ENCODE data around the gene SGMS1. TPM values are rescaled to one million over a fixed set of nuclear protein-coding genes. Genes with fewer than 3 reads are reported as not detected.

SGMS1 gene
- total RNA-seq, 1 donor from 2014 or later, result 18.6 TPM

DNA sequence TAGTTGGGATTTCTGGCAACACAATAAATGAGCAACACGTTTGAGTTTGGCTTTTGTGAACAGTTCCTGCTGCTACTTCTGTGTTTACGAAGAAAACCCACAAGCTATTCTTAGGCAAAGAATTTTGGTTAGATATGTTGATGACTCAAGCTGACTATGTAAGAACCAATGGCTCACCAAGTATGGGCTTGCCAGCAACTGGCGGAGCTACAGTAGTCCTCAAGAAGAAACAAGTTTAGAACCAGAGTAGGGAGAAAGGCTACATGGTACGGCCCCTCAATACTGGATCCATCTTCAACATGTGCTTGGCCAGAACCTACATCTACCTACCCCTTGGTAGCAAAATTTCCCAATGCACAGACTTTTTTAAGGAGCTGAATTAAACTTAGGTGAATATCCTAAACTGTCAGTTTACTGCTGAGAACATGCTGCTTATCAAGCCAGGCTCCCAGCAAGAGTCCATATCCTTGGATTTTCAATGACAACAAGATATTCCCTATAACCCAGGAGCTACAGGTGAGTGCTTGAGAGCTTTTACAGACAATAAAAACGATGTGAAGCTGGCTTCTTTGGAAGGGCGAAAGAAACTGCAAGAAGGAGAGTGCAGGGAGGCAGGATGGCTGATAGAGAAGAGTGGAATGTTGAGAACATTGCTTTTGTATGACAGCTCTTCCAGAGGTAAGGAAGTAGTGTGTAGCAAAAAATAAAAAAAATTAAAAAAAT, 298.1 kb downstream of the SGMS1 start:
- Mint-ChIP-seq H3K9me3 (no peaks in the 10 kb centered on the region), H3K4me3 (peak overlapping the region; percentile 79), H3K27me3 (ENCODE audit: insufficient read depth) (no peaks in the 10 kb centered on the region), H3K27ac (peak overlapping the region; percentile 19), H3K36me3 (ENCODE audit: low read depth) (peaks cover 21% of the 10 kb centered on the region), H3K4me1 (ENCODE audit: low read depth) (peaks cover 74% of the 10 kb centered on the region)
- intact Hi-C loops (cut with micrococcal nuclease), result loop anchor here (1.0 to 5.0 kb wide), 7 partner anchors 8 to 311 kb away; partner anchors contain the start of gene SGMS1
- peak; percentile 15 for DNase-seq (ENCODE audit: low spot score)

DNA sequence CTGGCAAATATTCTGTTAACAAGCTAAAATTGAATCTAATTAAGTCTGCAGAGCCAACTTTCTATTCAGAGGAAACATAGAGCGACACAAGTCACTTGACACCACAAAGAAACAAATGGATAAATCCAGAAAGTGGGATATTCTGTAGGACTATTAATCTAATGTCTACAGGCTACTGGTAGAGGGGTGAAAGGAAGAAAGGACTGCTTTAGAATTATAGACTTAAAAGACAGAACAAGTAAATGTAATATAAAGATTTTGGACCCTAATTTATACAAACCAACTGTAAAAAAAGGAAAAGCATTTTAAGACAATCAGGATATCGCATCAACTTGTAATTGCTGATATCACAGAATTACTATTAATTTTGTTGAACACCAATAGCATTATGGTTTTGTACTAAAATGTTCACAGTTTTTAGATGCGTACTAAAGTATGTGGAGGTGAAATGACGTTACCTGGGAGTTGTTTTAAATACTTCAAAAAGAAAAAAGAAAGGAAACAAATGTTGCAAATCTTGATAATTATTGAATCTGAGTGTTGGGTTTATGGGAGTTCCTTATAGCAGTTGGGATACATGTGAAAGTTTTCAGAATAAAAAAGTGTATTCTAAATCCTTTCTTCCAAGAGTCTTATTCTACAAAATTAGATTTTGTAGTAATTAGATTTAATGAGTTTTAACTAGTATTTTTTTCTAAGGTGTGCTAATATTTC, 298.9 kb downstream of the SGMS1 start:
- Mint-ChIP-seq H3K9me3 (no peaks in the 10 kb centered on the region), H3K4me3 (peak overlapping the region; percentile 2), H3K36me3 (ENCODE audit: low read depth) (peaks cover 26% of the 10 kb centered on the region), H3K4me1 (ENCODE audit: low read depth) (peaks cover 76% of the 10 kb centered on the region), H3K27ac (no peak overlapping the region), H3K27me3 (ENCODE audit: insufficient read depth) (no peaks in the 10 kb centered on the region)
- DNase-seq (ENCODE audit: low spot score), result no peak
- intact Hi-C loops (cut with micrococcal nuclease), result loop anchor here (1.0 to 5.0 kb wide), 6 partner anchors 8 to 312 kb away; partner anchors contain the start of gene SGMS1

DNA sequence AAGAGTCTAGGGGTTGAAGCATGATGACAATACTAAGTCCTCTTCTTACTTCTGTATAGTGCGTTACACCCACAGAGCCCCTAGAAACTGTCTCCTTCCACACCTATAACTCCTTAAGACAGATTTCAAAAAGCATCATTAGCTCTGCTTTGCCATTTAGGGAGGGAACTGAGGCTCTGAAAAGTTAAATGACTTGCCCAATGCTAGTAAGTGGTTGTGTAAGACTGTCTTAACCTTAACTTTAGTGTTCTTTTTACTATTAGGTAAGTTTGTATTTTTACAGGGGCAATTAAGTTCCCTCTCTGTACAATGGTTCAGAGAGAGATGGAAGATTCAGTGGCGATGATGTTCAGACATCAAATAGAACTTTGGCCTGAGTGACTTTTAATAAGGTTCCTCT, 299.7 kb downstream of the SGMS1 start:
- intact Hi-C loops (cut with micrococcal nuclease), result loop anchor here (2.0 kb wide), 2 partner anchors 109 to 313 kb away; no protein-coding TSS in a partner anchor
- Mint-ChIP-seq H3K4me3 (no peak overlapping the region), H3K27me3 (ENCODE audit: insufficient read depth) (no peaks in the 10 kb centered on the region), H3K4me1 (ENCODE audit: low read depth) (peaks cover 79% of the 10 kb centered on the region), H3K9me3 (no peaks in the 10 kb centered on the region), H3K27ac (no peak overlapping the region), H3K36me3 (ENCODE audit: low read depth) (peaks cover 30% of the 10 kb centered on the region)
- DNase-seq (ENCODE audit: low spot score), result no peak

DNA sequence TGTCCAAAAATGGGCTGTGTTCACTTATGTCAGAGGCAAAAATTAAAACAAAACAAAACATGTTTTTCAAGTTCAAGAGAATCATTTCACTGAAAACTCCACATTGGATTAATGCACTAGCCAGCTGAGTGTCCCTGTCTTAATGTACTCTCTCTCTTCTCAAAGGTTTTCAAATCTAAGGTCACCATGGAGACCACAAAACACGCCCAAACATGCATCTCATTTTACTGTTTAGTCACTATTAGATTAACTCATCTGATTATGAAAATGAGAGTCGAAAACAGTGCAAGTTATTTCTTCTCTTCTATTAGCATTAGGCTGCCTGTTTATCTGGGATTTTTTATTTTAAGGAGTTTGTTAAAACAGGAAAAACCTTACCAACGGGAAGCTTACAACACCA, 301.7 kb downstream of the SGMS1 start:
- H3K4me3 Mint-ChIP-seq, result no peak overlapping the region
- DNase-seq (ENCODE audit: low spot score), result no peak
- peaks cover 29% of the 10 kb centered on the region for H3K36me3 Mint-ChIP-seq (ENCODE audit: low read depth)
- intact Hi-C loops (cut with micrococcal nuclease), result no loop called here
- no peaks in the 10 kb centered on the region for H3K9me3 Mint-ChIP-seq
- peaks cover 71% of the 10 kb centered on the region for H3K4me1 Mint-ChIP-seq (ENCODE audit: low read depth)
- H3K27me3 Mint-ChIP-seq (ENCODE audit: insufficient read depth), result no peaks in the 10 kb centered on the region
- no peak overlapping the region for H3K27ac Mint-ChIP-seq

DNA sequence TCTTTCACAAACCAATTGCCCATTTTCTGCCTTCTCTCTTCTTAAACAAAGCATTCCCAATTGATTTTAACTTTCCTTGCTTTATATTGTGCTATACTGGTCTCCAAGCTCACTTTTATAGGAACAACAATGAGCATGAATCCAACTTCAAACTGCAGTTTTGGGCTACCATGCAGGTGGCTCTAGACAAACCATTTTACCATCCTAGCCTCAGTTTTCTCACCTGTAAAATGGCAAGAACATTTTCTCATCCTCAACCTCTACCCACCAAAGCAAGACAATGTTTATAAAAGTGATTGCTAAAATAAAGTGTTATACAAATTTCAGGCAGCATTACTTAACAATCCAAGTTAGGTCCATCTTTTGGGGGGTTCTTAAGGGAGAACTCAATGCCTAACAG, 305.6 kb downstream of the SGMS1 start:
- no peaks in the 10 kb centered on the region for H3K27me3 Mint-ChIP-seq (ENCODE audit: insufficient read depth)
- peaks cover 52% of the 10 kb centered on the region for H3K4me1 Mint-ChIP-seq (ENCODE audit: low read depth)
- H3K36me3 Mint-ChIP-seq (ENCODE audit: low read depth), result peaks cover 28% of the 10 kb centered on the region
- H3K4me3 Mint-ChIP-seq, result no peak overlapping the region
- DNase-seq (ENCODE audit: low spot score), result no peak
- intact Hi-C loops (cut with micrococcal nuclease), result no loop called here
- peaks cover 1% of the 10 kb centered on the region for H3K9me3 Mint-ChIP-seq
- no peak overlapping the region for H3K27ac Mint-ChIP-seq

DNA sequence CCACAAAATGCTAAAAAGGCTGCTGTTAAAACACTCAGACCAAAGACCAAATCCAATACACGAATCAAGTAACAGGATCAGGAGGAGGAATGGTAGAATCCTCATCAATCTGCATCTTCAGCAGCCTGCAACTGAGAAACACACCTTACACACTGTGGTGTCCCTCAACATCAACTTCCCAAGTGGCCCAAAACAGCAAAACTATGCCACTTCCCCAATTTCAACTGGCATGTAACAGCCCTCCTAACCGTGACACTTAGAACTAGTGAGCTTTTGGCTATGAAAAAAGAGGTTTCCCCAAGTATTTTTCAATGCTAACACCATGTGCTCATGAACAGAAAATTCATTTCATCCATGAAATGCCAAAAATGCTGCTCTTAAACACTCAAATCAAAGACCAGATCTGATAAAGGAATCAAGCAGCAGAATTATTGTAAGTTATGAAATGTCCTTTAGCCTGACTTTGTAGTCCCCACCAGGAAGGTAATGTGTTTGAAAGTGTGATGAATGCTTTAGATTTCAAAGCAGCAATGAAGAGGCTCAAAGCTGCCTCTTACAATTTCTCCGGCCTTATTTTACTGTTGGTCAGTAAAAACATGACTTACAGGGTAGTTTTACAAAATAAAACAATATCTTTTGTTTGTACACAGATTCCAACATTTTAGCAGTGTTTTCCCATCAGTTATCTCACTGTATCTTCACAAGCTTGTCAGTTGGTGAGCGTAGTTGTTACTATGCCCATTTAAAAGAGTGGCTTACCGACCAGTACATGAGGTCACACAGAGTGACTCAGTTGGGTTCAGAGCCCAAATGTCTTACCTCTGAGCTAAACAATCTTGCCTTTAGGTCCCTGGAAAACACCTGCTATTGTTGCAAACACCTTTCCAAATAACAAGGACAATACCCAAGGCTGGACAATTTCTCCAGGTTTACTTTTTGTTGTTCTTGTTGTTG, 306.8 kb downstream of the SGMS1 start:
- Mint-ChIP-seq H3K27ac (no peak overlapping the region), H3K27me3 (ENCODE audit: insufficient read depth) (no peaks in the 10 kb centered on the region), H3K4me1 (ENCODE audit: low read depth) (peaks cover 56% of the 10 kb centered on the region), H3K4me3 (no peak overlapping the region), H3K9me3 (peaks cover 9% of the 10 kb centered on the region), H3K36me3 (ENCODE audit: low read depth) (peaks cover 35% of the 10 kb centered on the region)
- DNase-seq (ENCODE audit: low spot score), result no peak
- intact Hi-C loops (cut with micrococcal nuclease), result no loop called here

DNA sequence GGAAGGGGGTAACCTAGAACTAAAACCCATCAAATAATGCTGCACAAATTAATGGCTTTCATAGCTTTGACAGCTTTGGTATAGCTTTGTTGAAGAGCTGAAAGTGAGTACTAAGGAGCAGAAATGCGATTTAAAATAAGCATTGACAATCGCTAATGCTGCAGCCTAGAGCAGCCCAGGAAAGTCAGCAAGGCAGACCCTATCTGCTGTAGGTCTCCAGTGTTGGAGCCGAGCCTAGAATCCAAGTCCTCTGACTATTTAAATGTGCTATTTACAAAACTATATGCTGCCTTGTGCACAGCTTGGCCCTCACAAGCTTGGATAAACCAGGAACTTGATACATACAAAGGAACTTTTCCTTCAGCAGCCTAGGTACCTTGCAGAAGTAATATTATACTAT, 307.6 kb downstream of the SGMS1 start:
- Mint-ChIP-seq H3K36me3 (ENCODE audit: low read depth) (peaks cover 35% of the 10 kb centered on the region), H3K9me3 (peaks cover 9% of the 10 kb centered on the region), H3K27ac (no peak overlapping the region), H3K4me1 (ENCODE audit: low read depth) (peaks cover 48% of the 10 kb centered on the region), H3K27me3 (ENCODE audit: insufficient read depth) (no peaks in the 10 kb centered on the region), H3K4me3 (no peak overlapping the region)
- no peak for DNase-seq (ENCODE audit: low spot score)
- intact Hi-C loops (cut with micrococcal nuclease), result no loop called here

DNA sequence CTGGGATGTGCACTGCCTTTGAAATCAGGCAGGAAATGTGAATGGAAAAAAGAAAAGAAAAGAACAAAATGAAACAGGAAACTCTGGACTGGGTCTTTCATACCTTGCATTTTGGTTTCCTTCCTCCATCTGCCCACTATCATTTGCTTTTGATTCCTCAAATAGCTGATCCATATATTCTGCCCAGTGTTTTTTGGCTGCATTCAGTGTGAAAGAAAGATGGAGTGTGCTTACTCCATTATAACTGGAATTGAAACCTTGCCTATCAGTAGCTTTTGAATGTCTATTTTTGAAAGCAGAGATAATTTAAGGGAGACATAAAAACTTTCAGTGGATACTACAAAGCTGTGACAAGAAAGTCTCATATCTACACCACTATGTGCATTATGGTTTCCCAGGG, 308.3 kb downstream of the SGMS1 start:
- H3K27ac Mint-ChIP-seq, result peak overlapping the region; percentile 61
- peaks cover 43% of the 10 kb centered on the region for H3K4me1 Mint-ChIP-seq (ENCODE audit: low read depth)
- peaks cover 9% of the 10 kb centered on the region for H3K9me3 Mint-ChIP-seq
- no peak overlapping the region for H3K4me3 Mint-ChIP-seq
- H3K36me3 Mint-ChIP-seq (ENCODE audit: low read depth), result peaks cover 38% of the 10 kb centered on the region
- intact Hi-C loops (cut with micrococcal nuclease), result no loop called here
- H3K27me3 Mint-ChIP-seq (ENCODE audit: insufficient read depth), result no peaks in the 10 kb centered on the region
- DNase-seq (ENCODE audit: low spot score), result no peak

DNA sequence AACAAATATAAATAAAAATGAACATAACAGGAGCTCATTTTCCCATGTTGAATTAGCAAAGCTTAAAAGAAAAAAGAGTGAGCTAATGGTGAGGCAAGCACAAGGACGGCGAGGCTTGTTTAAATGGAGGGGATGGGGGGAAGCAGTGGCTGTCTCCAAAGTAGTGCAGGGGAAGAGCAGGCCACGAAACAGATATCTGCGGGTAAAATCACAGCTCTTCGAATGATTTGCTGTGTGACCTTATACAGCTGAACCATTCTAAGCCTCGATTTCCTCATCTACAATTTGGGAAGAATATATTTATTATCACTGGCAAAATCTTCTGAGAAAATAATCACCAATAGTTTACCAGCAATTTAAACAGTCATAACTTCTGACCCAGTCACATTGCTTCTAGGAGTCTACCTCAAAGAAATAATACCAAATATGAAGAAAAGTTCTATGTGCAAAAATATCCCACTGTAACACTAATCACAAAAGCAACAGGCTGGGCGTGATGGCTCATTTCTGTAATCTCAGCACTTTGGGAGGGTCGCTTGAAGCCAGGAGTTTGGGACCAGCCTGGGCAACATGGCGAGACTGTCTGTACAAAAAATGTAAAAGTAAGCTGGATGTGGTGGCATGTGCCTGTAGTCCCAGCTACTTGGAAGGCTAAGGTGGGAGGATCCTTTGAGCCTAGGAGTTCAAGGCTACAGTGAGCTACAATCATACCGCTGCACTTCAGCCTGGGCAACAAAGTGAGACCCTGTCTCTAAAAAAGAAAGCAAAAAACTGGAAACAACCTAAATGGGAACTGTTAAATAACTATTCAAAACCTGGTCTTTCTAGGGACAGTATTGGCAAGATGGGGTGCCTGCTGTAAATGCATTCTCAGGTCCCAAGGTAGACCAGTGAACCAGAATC, 309.3 kb downstream of the SGMS1 start:
- DNase-seq (ENCODE audit: low spot score), result no peak
- H3K27ac Mint-ChIP-seq, result no peak overlapping the region
- H3K27me3 Mint-ChIP-seq (ENCODE audit: insufficient read depth), result no peaks in the 10 kb centered on the region
- H3K9me3 Mint-ChIP-seq, result peaks cover 9% of the 10 kb centered on the region
- H3K4me3 Mint-ChIP-seq, result no peak overlapping the region
- intact Hi-C loops (cut with micrococcal nuclease), result no loop called here
- H3K4me1 Mint-ChIP-seq (ENCODE audit: low read depth), result peaks cover 41% of the 10 kb centered on the region
- H3K36me3 Mint-ChIP-seq (ENCODE audit: low read depth), result peaks cover 39% of the 10 kb centered on the region

DNA sequence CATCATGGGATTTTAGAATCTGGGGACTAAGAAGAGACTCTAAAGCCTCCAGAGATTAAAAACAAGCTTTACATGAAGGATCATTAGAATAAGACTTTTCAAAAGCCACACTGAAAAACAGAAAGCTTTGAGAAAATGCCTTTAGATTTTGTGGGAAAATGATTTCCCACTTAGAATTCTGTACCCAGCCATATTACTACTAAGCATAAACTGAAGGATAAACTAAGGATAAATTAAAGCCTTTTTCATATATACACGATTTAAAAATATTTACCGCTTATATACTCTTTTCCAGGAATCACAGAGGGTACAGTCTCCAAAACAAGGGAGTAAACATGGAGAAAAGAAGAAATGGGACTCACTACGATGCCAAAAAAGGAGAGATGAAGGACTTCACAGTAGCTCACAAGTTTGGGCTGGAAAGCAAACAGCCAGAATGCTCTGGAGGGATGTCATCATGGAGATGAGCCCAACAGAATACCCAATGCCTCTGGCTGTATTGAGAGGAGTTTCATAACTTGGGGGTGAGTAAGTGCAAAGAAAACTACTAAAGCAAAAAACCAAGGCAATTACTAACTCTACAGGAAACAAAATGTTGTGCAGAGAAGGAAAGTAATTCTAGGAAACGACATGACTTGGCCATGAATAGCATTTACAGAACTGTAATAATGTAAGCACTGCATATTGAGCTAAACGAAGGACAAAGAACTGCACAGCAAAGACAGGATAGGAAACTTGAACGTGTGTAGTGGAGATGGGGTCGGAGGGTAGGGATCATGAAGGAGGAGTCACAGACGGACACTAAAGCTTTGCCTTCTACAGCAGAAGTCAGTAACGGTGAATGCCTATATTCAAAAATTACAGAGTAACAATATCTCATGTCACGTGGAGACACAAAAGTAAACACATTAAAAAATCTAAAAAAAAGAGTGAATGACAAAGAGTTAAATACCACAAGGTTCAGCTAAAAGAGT, 311.0 kb downstream of the SGMS1 start:
- peaks cover 37% of the 10 kb centered on the region for H3K36me3 Mint-ChIP-seq (ENCODE audit: low read depth)
- intact Hi-C loops (cut with micrococcal nuclease), result no loop called here

DNA sequence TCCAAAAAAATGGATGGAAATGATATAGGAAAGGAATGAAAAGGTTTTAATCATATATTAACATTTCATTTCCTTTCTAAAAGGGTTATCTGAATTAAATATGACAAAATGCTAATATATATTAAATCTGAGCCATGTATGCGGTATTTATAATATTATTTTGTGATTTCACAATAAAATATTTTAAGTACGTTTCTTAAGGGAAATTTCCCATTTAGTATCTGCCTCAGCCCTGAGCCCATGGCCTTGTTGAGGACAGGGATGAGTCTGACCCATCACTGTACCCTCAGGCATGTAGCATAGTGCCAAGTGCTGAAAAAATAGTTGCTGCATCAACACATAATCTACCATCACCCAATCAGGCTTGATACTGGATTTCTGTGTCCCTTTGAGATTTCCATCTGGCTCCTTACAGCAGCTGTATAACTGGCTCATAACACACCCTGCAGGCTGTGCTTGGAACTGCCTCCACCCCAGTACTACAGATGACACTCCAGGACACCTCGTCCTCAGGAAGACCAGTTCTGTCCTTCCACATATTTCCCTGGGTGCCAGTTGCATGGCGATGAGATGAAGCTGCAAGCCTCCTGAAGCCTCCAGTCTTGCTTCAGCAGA, 313.1 kb downstream of the SGMS1 start:
- peaks cover 9% of the 10 kb centered on the region for H3K9me3 Mint-ChIP-seq

More for the DNA sequence above, 311.0 kb downstream of the SGMS1 start:
- Mint-ChIP-seq H3K27ac (peak overlapping the region; percentile 24), H3K27me3 (ENCODE audit: insufficient read depth) (no peaks in the 10 kb centered on the region), H3K4me1 (ENCODE audit: low read depth) (peaks cover 33% of the 10 kb centered on the region), H3K9me3 (peaks cover 9% of the 10 kb centered on the region), H3K4me3 (peak overlapping the region; percentile 4)
- DNase-seq (ENCODE audit: low spot score), result no peak

More for the DNA sequence above, 313.1 kb downstream of the SGMS1 start:
- H3K27ac Mint-ChIP-seq, result no peak overlapping the region
- no peaks in the 10 kb centered on the region for H3K27me3 Mint-ChIP-seq (ENCODE audit: insufficient read depth)
- DNase-seq (ENCODE audit: low spot score), result no peak
- intact Hi-C loops (cut with micrococcal nuclease), result no loop called here
- peaks cover 19% of the 10 kb centered on the region for H3K4me1 Mint-ChIP-seq (ENCODE audit: low read depth)
- no peak overlapping the region for H3K4me3 Mint-ChIP-seq
- H3K36me3 Mint-ChIP-seq (ENCODE audit: low read depth), result peaks cover 42% of the 10 kb centered on the region

Measured in activated T-helper 1 cell treated with anti-CD3 and anti-CD28 coated beads, Interleukin-12 subunit alpha, Interleukin-12 subunit beta, Interleukin-2, Interleukin-4 antibody, amounts not matched to agents 30 ng/mL and 10 ng/mL and 1 ng/mL, durations not matched to agents 14 hours and 24 hours and 36 hours (primary cell).